HEK293T (cell line): ENCODE results near the gene TNIP2.

Source experiments
- BHLHE40 ChIP-seq: fragments of 450-650 bp; IDR thresholded peaks from 2 replicates; pipeline ENCODE4 v1.6.1; 2016; ENCODE audit warnings: mild to moderate bottlenecking, moderate library complexity, borderline replicate concordance
- CTBP1 ChIP-seq: fragments of 450-650 bp; IDR thresholded peaks from 2 replicates; pipeline ENCODE4 v1.6.1; 2016; ENCODE audit warnings: borderline replicate concordance
- ELF4 ChIP-seq: fragments of 450-650 bp; IDR thresholded peaks from 2 replicates; pipeline ENCODE4 v1.6.1; 2017; ENCODE audit warnings: antibody characterized with exemption
- FOXA1 ChIP-seq: fragments of 450-650 bp; IDR thresholded peaks from 2 replicates; pipeline ENCODE4 v1.6.1; 2016; ENCODE audit warnings: mild to moderate bottlenecking
- FOXK2 ChIP-seq: fragments of 450-650 bp; IDR thresholded peaks from 2 replicates; pipeline ENCODE4 v1.6.1; 2016; ENCODE audit warnings: mild to moderate bottlenecking
- FOXM1 ChIP-seq: fragments of 450-650 bp; IDR thresholded peaks from 2 replicates; pipeline ENCODE4 v1.6.1; 2017; ENCODE audit warnings: mild to moderate bottlenecking, borderline replicate concordance
- HDGF ChIP-seq: fragments of 450-650 bp; IDR thresholded peaks from 2 replicates; pipeline ENCODE4 v1.6.1; 2017; ENCODE audit warnings: antibody characterized with exemption, borderline replicate concordance
- L3MBTL2 ChIP-seq: fragments of 450-650 bp; conservative IDR thresholded peaks from 2 replicates; pipeline ENCODE4 v1.6.1; 2016; ENCODE audit warnings: mild to moderate bottlenecking
- LEF1 ChIP-seq: fragments of 450-650 bp; IDR thresholded peaks from 2 replicates; pipeline ENCODE4 v1.6.1; 2017; ENCODE audit warnings: mild to moderate bottlenecking, borderline replicate concordance
- NFRKB ChIP-seq: fragments of 450-650 bp; IDR thresholded peaks from 2 replicates; pipeline ENCODE4 v1.6.1; 2016; ENCODE audit warnings: mild to moderate bottlenecking, moderate library complexity
- SP1 ChIP-seq: fragments of 450-650 bp; IDR thresholded peaks from 2 replicates; pipeline ENCODE4 v1.6.1; 2017
- TARDBP ChIP-seq: fragments of 450-650 bp; IDR thresholded peaks from 2 replicates; pipeline ENCODE4 v1.6.1; 2016
- ZNF384 ChIP-seq: fragments of 450-650 bp; IDR thresholded peaks from 2 replicates; pipeline ENCODE4 v1.6.1; 2016
- TF ChIP-seq, protein P1 (sequence below): fragments of 450-650 bp; IDR thresholded peaks from 2 replicates; pipeline ENCODE4 v1.6.1; 2016

DNA sequence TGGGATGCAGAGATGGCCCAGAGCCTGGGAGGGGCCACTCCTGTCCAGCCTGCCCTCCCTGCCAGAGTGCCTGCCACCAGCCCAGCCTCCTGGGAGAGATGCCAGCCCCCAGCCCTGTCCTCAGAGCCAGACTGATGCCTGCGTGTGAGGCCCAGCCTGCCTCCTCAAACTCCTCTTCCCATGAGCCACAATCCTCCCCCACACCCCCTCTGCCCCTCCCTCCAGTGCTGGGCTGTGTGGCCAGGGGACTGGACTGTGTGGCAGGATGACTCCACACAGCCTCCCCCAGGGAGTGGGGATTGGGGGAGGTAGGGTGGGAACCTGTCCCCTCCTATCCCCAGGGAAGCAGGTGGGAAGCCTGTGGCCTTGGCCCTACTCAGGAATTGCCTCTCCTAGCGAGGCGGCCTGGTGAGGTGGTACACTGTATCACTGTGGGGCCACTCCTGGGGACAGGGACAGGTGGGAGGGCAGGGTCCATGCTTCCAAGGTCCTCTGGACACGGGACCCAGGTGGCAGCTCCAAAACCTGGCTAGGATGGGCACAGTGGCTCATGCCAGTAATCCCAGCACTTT is 32.5 kb upstream of the TNIP2 start:
- TF ChIP-seq, protein P1, sequence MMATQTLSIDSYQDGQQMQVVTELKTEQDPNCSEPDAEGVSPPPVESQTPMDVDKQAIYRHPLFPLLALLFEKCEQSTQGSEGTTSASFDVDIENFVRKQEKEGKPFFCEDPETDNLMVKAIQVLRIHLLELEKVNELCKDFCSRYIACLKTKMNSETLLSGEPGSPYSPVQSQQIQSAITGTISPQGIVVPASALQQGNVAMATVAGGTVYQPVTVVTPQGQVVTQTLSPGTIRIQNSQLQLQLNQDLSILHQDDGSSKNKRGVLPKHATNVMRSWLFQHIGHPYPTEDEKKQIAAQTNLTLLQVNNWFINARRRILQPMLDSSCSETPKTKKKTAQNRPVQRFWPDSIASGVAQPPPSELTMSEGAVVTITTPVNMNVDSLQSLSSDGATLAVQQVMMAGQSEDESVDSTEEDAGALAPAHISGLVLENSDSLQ, result no peak
- TF ChIP-seq ZNF384, result no peak
- no peak for TF ChIP-seq FOXM1
- TF ChIP-seq SP1, result no peak
- no peak for TF ChIP-seq L3MBTL2
- TF ChIP-seq FOXA1, result no peak
- TF ChIP-seq TARDBP, result no peak
- TF ChIP-seq BHLHE40, result no peak
- no peak for TF ChIP-seq HDGF
- no peak for TF ChIP-seq LEF1
- no peak for TF ChIP-seq ELF4
- no peak for TF ChIP-seq FOXK2
- no peak for TF ChIP-seq NFRKB
- TF ChIP-seq CTBP1, result no peak
